MCF 10A (cell line): Measurements from ENCODE around the gene ARHGAP12. TPM values are rescaled to one million over a fixed set of nuclear protein-coding genes. Genes with fewer than 3 reads are reported as not detected.

Experiments
- BruUV-seq: library from RNA; stranded (reverse); fragments of 400-500 nt; replicated peaks from 2 replicates; lab custom pipeline; 2021; lab: Mats Ljungman, UMichigan
- CTCF ChIA-PET: fragments of 300-600 bp; sonication (Branson Sonifier 250); formaldehyde crosslinking; extraction: SDS; loops from one replicate; lab custom pipeline; 2021; ENCODE audit warnings: antibody characterized with exemption, inconsistent platforms; lab: Yijun Ruan, JAX
- POLR2A ChIA-PET: fragments of 300-600, 350-650 bp; sonication (Branson Sonifier 250); formaldehyde crosslinking; extraction: SDS; loops from one replicate; lab custom pipeline; 2020; ENCODE audit warnings: antibody characterized with exemption, inconsistent platforms; lab: Yijun Ruan, JAX
- DNase-seq: peaks from one replicate; pipeline ENCODE4 v3.0.0-alpha.2; 2018; ENCODE audit not compliant: unreplicated experiment
- H3K27ac Mint-ChIP-seq: one replicate; pipeline ENCODE4 v1.8.0; 2022; ENCODE audit warnings: mild to moderate bottlenecking, low read depth, mixed read lengths; ENCODE audit not compliant: unreplicated experiment
- H3K27me3 Mint-ChIP-seq: one replicate; pipeline ENCODE4 v1.8.0; 2022; ENCODE audit warnings: mixed read lengths; ENCODE audit not compliant: insufficient read depth, unreplicated experiment
- H3K36me3 Mint-ChIP-seq: one replicate; pipeline ENCODE4 v1.8.0; 2022; ENCODE audit warnings: mild to moderate bottlenecking, moderate library complexity, mixed read lengths; ENCODE audit not compliant: insufficient read depth, unreplicated experiment
- H3K4me1 Mint-ChIP-seq: one replicate; pipeline ENCODE4 v1.8.0; 2022; ENCODE audit warnings: mixed read lengths; ENCODE audit not compliant: insufficient read depth, unreplicated experiment
- H3K4me3 Mint-ChIP-seq: one replicate; pipeline ENCODE4 v1.8.0; 2022; ENCODE audit warnings: mild to moderate bottlenecking, moderate library complexity, mixed read lengths; ENCODE audit not compliant: unreplicated experiment
- H3K9me3 Mint-ChIP-seq: one replicate; pipeline ENCODE4 v1.8.0; 2022; ENCODE audit warnings: mixed read lengths; ENCODE audit not compliant: unreplicated experiment
- CTCF ChIP-seq: fragments of 200-600 bp; IDR thresholded peaks from one replicate; pipeline ENCODE4 v1.8.0; 2022; ENCODE audit warnings: antibody characterized with exemption, mild to moderate bottlenecking; ENCODE audit not compliant: unreplicated experiment
- intact Hi-C: fragments of 100-400 bp; cut with micrococcal nuclease; formaldehyde crosslinking; loops from 2 replicates; pipeline ENCODE4 v1.14.1; 2022
- total RNA-seq: library from RNA; stranded (reverse); gene quantifications from 2 replicates; pipeline ENCODE4 v1.2.3, GENCODE V29; 2022

Gene ARHGAP12
- total RNA-seq, 1 experiment from 2014 or later, result 26.0 TPM

DNA sequence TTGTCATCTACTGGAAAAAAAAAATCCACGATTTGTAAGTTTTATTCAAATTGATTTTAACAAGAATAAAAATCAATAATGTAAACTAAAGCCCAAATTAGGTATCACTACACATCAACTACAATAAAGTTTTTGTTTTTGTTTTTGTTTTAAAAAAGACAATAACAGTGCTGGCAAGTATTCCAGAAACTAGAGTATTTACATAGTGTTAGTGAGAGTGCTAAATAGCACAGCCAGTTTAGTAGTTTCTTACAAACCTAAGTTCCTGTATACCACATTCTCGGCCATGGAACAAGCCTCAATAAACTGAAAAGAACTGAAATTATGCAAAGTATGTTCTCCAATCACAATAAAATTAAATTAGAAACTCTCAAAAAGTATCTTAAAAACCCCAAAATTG is 8.1 kb downstream of the ARHGAP12 start:
- TF ChIP-seq CTCF, result no peak
- no peak overlapping the region for H3K27ac Mint-ChIP-seq
- H3K9me3 Mint-ChIP-seq, result no peaks in the 10 kb centered on the region
- H3K36me3 Mint-ChIP-seq, result peaks cover 11% of the 10 kb centered on the region
- no peak for DNase-seq
- intact Hi-C loops, result no loop called here
- H3K27me3 Mint-ChIP-seq, result no peaks in the 10 kb centered on the region
- POLR2A ChIA-PET, result no interaction called here
- CTCF ChIA-PET, result no interaction called here
- H3K4me1 Mint-ChIP-seq, result peaks cover 34% of the 10 kb centered on the region
- no TSS peak for BruUV-seq
- H3K4me3 Mint-ChIP-seq, result no peak overlapping the region

DNA sequence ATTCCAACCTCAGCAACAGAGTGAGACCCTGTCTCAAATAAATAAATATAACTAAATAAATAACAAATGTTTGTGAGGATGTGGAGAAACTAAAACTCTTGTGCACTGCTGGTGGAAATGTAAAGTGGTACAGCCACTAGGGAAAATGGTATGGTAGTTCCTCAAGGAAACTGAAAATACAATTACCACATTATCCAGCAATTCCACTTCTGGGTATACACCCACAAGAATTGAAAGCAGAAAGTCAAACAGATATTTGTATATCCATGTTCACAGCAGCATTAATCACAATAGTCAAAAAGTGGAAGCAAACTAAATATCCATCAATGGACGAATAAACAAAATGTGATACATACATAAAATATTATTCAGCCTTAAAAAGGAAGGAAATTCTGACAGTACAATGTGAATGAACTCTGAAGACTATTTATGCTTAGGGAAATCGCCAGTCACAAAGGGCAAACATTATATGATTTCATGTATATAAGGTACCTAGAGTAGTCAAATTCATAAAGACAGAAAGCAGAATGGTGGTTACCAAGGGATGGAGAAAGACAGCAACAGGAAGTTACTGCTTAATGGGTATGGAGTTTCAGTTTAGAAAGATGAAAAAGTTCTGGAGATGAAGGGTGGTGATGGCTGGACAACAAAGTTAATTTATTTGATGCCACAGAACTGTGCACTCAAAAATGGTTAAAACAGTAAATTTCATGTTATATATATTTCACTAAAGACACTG is 9.8 kb downstream of the ARHGAP12 start:
- BruUV-seq, result no TSS peak
- H3K27ac Mint-ChIP-seq, result no peak overlapping the region
- no peaks in the 10 kb centered on the region for H3K27me3 Mint-ChIP-seq
- no peak for TF ChIP-seq CTCF
- no peak for DNase-seq
- H3K9me3 Mint-ChIP-seq, result no peaks in the 10 kb centered on the region
- ChIA-PET POLR2A (no interaction called here), CTCF (no interaction called here)
- peaks cover 11% of the 10 kb centered on the region for H3K36me3 Mint-ChIP-seq
- no peak overlapping the region for H3K4me3 Mint-ChIP-seq
- intact Hi-C loops, result no loop called here
- peaks cover 17% of the 10 kb centered on the region for H3K4me1 Mint-ChIP-seq

DNA sequence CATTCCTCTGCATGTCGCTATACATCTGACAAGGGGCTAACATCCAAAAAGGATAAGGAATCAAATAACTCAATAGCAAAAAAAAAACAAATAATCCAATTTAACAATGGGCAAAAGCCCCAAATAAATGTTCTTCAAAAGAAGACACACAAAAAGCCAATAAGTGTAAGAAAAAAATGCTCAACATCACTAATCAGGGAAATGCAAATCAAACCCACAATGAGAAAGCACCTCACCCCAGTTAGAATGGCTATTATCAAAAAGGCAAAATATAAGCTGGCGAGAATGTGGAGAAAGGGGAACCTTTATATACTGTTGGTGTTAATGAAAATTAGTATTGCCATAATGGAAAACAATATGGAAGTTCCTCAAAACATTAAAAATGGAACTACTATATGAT is 14.3 kb downstream of the ARHGAP12 start:
- Mint-ChIP-seq H3K4me1 (peaks cover 44% of the 10 kb centered on the region), H3K4me3 (no peak overlapping the region), H3K27ac (no peak overlapping the region), H3K9me3 (no peaks in the 10 kb centered on the region), H3K36me3 (peaks cover 7% of the 10 kb centered on the region), H3K27me3 (no peaks in the 10 kb centered on the region)
- CTCF ChIA-PET, result interaction anchor here (1.1 kb wide), 1 partner anchor 78 kb away, joined by 7 read pairs; no protein-coding TSS in a partner anchor
- TF ChIP-seq CTCF, result no peak
- no peak for DNase-seq
- BruUV-seq, result no TSS peak
- POLR2A ChIA-PET, result interaction anchor here (1.1 to 3.0 kb wide), 2 partner anchors 14 to 18 kb away, joined by 3 to 17 read pairs; partner anchors contain the start of gene ARHGAP12
- intact Hi-C loops, result no loop called here

- ChIA-PET CTCF (no interaction called here), POLR2A (interaction anchor here (0.7 to 3.0 kb wide), 6 partner anchors 8 to 69 kb away, joined by 3 to 17 read pairs (median 4); partner anchors contain the start of gene ARHGAP12)
- TF ChIP-seq CTCF, result no peak
- Mint-ChIP-seq H3K27me3 (no peaks in the 10 kb centered on the region), H3K36me3 (peaks cover 14% of the 10 kb centered on the region), H3K4me3 (peak overlapping the region; percentile 39), H3K9me3 (no peaks in the 10 kb centered on the region), H3K27ac (peak overlapping the region; percentile 18), H3K4me1 (peaks cover 40% of the 10 kb centered on the region)
- BruUV-seq, result no TSS peak
- intact Hi-C loops, result no loop called here
- peak; percentile 24 for DNase-seq
These were observed 15.5 kb downstream of the ARHGAP12 start for GRCh38 chr10:31912898-31913850.
